Activated CD4-positive, alpha-beta T cell treated with anti-CD3 and anti-CD28 coated beads, Interleukin-2, amount 50 U/mL, for 1 hour (primary cell): ENCODE results near the gene PEPD.

Experiments
- DNase-seq: peaks from one replicate; pipeline ENCODE4 v3.0.0-alpha.2; 2020

PEPD gene

DNA sequence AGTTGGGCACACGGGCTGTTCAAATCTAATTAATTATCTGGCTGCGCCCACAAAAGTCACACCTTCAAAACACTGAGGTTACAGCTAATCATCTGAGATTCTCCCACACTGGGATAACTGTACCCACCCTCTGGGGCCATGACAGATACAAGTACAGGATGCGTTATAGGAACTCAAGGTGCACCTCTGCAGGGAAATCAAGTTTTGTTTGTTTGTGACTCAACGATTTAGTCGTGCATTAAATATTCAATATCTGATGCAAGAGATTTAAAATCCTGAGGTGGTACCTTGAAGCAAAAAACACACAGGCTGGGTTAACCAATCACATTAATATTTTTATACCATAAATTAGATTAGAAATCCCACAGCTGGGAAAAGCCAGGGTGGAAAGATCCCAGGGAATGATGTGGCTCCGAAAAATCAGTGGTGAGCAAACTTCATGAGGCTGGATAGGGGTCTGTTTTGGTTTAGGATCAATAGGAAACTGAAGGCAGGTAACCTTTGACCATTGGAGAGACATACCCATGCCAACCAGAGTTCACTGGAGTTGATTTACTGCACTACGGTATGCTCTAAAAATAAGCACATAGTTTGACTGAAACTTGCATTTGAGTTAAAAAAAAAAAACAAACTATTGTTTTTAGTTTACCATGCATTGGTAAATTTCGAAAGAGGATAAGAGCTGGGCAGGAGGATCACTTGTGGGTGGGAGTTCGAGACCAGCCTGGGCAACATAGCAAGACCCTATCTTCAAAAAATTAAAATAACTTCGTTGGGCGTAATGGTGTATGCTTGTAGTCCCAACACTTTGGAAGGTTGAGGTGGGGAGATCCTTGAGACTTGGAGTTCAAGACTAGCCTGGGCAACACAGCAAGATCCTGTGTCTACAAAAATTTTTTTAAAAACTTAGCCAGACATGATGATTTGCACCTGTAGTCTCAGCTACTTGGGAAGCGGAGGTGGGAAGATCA lies 172.0 kb downstream of the PEPD start:
- DNase-seq, result no peak

GRCh38 chr19:33348301-33349010 lies 173.1 kb downstream of the PEPD start:
- no peak for DNase-seq

DNA sequence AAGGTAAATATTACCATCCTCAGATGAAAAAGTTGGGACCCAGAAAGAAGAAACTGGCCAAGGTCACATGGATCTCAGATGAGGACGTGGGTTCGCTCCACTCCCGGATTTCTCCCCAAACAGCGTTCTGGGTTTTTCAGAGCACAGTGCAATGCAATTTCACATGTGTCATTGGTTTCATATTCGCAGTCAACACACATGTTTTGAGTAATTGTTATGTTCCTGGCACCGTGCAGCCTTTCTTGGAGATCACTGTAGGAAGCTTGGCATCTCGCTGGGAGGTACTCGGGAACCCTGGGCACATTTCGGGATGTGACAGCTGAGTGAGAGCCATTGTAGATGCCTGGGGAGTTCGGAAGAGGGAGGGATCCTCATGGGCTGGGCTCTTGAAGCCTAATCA lies 174.3 kb downstream of the PEPD start:
- no peak for DNase-seq

GRCh38 chr19:33346665-33347064 lies 174.9 kb downstream of the PEPD start:
- DNase-seq, result no peak

GRCh38 chr19:33345163-33345562 lies 176.4 kb downstream of the PEPD start:
- no peak for DNase-seq

- no peak for DNase-seq
Measured at GRCh38 chr19:33344573-33344925, 177.0 kb downstream of the PEPD start.

DNA sequence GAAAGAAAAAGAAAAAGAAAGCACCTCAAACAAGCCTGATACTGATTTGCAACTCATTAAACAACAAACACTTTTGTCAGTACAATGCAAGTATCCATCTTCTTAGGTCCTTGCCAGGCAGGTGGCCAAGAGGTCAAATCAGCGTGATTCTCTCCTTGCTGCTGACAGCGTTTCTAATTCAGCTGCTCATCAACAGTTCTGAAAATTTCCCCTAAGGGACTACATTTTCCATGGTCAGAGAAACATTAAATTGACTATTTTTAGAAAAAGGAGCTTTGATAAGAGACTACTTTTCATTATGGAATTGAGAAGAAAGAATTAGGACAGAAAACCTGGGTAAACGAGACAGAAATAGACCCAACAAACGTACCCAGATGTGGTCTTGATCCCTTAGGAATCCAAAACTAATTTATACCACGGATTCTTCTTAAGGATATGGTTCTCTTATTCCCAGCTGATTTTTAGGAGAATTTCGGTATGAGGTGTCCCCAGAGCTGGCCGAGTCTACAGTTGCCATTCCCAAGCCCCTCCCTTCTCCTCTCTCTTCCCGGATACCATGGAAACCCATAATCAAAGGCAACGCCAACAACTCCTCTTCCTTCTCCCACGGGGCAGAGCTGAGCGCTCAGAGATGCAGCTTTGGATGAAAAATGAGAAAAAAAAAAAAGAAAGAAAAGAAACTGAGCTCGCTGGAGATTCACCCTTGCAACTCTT lies 177.6 kb downstream of the PEPD start:
- DNase-seq, result no peak

DNA sequence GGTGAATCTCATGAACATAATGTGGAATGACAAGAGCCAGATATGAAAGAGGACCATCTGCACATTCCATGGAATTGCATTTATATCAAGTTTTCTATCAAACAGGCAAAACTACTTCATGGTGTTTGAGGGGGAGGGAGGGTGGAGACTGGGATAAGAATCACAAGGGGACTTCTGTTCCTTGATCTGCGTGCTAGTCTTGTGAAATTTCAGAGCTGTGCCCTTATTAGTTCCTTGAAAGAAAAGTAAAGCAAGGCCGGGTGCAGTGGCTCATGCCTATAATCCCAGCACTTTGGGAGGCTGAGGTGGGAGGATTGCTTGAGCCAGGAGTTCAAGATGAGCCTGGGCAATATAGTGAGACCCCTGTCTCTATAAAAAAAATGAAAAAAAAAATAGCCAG lies 178.3 kb downstream of the PEPD start:
- no peak for DNase-seq

GRCh38 chr19:33340991-33341390 lies 180.6 kb downstream of the PEPD start:
- no peak for DNase-seq

DNA sequence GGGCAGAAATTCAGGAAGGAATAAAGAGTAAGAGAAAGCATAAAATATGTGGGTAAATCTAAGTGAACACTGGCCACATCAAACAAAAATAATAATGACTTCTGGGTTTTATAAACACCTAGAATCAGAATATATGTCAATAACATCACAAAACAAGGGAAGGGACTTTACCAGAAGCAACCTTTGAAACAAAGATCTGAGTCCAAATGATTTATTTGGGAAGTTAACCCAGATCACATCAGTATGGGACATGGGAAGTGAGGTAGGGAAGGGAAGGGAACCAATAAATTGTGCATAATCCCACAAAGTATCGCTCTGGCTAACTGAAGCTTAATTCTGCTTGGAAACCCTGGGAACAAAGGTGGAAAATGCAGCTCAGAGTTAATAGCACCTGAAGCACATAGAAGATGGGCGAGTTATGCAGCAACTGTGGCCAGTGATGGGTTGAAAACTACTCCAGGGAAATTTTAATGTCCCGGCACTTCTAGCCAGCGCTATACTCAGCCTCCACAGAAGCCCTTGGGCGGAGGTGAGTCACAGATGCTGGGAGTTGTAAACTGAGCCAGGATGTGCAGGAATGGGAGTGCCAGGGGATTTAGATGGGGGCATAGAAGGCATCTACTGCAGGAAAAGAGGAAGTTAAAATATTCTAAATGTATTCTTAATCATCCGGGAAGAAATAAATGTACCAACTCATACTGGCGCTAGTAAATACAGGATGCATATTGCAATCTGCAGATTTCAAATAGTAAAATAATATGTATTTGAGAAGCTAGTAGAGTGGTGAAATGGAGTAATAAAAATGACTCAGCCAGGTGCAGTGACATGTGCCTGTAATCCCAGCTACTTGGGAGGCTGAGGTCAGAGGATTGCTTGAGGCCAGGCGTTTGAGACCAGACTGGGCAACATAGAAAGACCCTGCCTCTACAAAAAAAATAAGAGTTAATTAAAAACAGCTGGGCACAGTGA lies 182.3 kb downstream of the PEPD start:
- no peak for DNase-seq
